C4-2B (cell line): ENCODE measurements around the gene CAMK4.

ENCODE experiments used
- ZFX ChIP-seq: fragments of 450-650 bp; IDR thresholded peaks from 2 replicates; pipeline ENCODE4 v1.6.1; 2017
- TF ChIP-seq, protein P1 (sequence below): fragments of 450-650 bp; conservative IDR thresholded peaks from 2 replicates; pipeline ENCODE4 v1.5.1; 2017; ENCODE audit warnings: mild to moderate bottlenecking

DNA sequence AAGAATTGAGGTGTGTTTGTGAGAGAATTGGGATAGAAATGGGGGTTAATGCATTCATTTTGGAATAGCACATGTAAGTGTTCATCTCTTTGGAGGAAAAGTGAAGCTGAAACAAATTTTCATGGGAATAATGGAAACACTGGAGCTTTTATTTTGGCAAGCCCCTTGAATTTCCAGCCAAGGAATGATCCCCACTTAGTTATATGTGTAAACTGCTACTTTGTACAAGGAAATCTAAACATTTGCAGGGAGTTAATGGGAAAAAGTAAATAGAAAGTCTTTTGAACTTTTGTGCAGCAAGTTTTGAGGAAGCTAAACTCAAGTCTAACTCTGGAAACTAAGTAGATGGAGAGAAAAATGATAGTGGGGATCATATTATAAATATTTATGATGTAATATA is 44.1 kb downstream of the CAMK4 start:
- TF ChIP-seq, protein P1, sequence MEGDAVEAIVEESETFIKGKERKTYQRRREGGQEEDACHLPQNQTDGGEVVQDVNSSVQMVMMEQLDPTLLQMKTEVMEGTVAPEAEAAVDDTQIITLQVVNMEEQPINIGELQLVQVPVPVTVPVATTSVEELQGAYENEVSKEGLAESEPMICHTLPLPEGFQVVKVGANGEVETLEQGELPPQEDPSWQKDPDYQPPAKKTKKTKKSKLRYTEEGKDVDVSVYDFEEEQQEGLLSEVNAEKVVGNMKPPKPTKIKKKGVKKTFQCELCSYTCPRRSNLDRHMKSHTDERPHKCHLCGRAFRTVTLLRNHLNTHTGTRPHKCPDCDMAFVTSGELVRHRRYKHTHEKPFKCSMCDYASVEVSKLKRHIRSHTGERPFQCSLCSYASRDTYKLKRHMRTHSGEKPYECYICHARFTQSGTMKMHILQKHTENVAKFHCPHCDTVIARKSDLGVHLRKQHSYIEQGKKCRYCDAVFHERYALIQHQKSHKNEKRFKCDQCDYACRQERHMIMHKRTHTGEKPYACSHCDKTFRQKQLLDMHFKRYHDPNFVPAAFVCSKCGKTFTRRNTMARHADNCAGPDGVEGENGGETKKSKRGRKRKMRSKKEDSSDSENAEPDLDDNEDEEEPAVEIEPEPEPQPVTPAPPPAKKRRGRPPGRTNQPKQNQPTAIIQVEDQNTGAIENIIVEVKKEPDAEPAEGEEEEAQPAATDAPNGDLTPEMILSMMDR, result no peak
- TF ChIP-seq ZFX, result no peak
